Measurements from ENCODE around the gene HSF5. TPM values are rescaled to one million over a fixed set of nuclear protein-coding genes. Genes with fewer than 3 reads are reported as not detected.

The HSF5 gene
- total RNA-seq, 4 donors from 2014 or later = not detected

- no peak for TF ChIP-seq CTCF (IDR thresholded peaks at IDR 0.05 in 4 of 5, conservative IDR thresholded peaks at IDR 0.05 in 1 of 5)
- no peak for TF ChIP-seq POLR2A (IDR thresholded peaks at IDR 0.05)
- Histone ChIP-seq H3K36me3 (no peaks in the 10 kb centered on the region), H3K9me3 (no peaks in the 10 kb centered on the region), H3K27ac (no peak overlapping the region), H3K4me3 (no peak overlapping the region), H3K27me3 (no peaks in the 10 kb centered on the region), H3K4me1 (no peaks in the 10 kb centered on the region)
- no peak for DNase-seq
- intact Hi-C loops (cut with DNase I; ENCODE audit: low total_unique reads) (no loop called here), in situ Hi-C loops (cut with MboI; ENCODE audit: low sequenced_read_pairs in 4 of 4) (no loop called here)
- no peak for ATAC-seq
Observed at GRCh38 chr17:58370309-58370708, 117.9 kb downstream of the HSF5 start.

Other genes with a start within 250 kb of the HSF5 start
- not detected for gene LPO, start 249.8 kb downstream of the HSF5 start, total RNA-seq
- under 1 TPM in 3 of 4 donors, not detected in 1; 0.18 to 0.32 (median 0.31) TPM for gene MPO, start 207.5 kb downstream of the HSF5 start, total RNA-seq
- gene TSPOAP1, start 159.6 kb downstream of the HSF5 start, total RNA-seq = 1 to 10 TPM in 2 of 4 donors, under 1 TPM in 2; 0.72 to 1.6 (median 1.0) TPM
- 10 to 100 TPM; 39.6 to 49.0 (median 41.1) TPM for gene SUPT4H1, start 136.2 kb downstream of the HSF5 start, total RNA-seq
- under 1 TPM in 1 of 4 donors, not detected in 3; 0.20 TPM for gene RNF43, start 70.9 kb downstream of the HSF5 start, total RNA-seq
- gene MTMR4, start 26.2 kb upstream of the HSF5 start, total RNA-seq = 10 to 100 TPM in 3 of 4 donors, 1 to 10 TPM in 1; 7.9 to 16.1 (median 11.1) TPM
- not detected for gene TEX14, start 203.6 kb upstream of the HSF5 start, total RNA-seq
- 10 to 100 TPM in 2 of 4 donors, 1 to 10 TPM in 2; 6.4 to 18.7 (median 12.5) TPM for gene RAD51C, start 204.2 kb upstream of the HSF5 start, total RNA-seq